OCI-LY7 (cell line): ENCODE measurements around the gene SMCO1. TPM values are rescaled to one million over a fixed set of nuclear protein-coding genes. Genes with fewer than 3 reads are reported as not detected.
A peak's percentile ranks its signal among the peaks of the same experiment; 100 is the strongest.

ENCODE experiments used
- BruUV-seq: library from RNA; stranded (reverse); fragments of 400-500 nt; replicated peaks from 2 replicates; lab custom pipeline; 2021; lab: Mats Ljungman, UMichigan
- CTCF ChIA-PET: fragments of 300-600 bp; sonication (Branson Sonifier 250); formaldehyde crosslinking; loops from one replicate; lab custom pipeline; 2022; ENCODE audit warnings: antibody characterized with exemption; ENCODE audit not compliant: unreplicated experiment; lab: Charles Lee
- POLR2A ChIA-PET: fragments of 300-600 bp; sonication (Branson Sonifier 250); formaldehyde crosslinking; loops from one replicate; lab custom pipeline; 2022; ENCODE audit warnings: antibody characterized with exemption; lab: Charles Lee
- DNase-seq: peaks from one replicate; pipeline ENCODE4 v3.0.0-alpha.2; 2015; ENCODE audit warnings: low spot score
- H2AFZ ChIP-seq: fragments of 200-600 bp; sonication (generic), shearing (Covaris generic); 2 replicates; pipeline ENCODE4 v1.6.1; 2014; ENCODE audit warnings: mild to moderate bottlenecking, antibody characterized with exemption, low read length, moderate library complexity
- H3K27ac ChIP-seq: fragments of 200-600 bp; sonication (generic); 2 replicates; pipeline ENCODE4 v1.5.1; 2014; ENCODE audit warnings: mixed run types, low read depth, mild to moderate bottlenecking, moderate library complexity, low read length, inconsistent platforms; ENCODE audit not compliant: poor library complexity, severe bottlenecking
- H3K36me3 ChIP-seq: fragments of 200-600 bp; sonication (generic); 2 replicates; pipeline ENCODE4 v1.6.1; 2014; ENCODE audit warnings: mild to moderate bottlenecking, antibody characterized with exemption, low read length, moderate library complexity, mixed read lengths; ENCODE audit not compliant: insufficient read depth
- H3K4me1 ChIP-seq: fragments of 200-600 bp; sonication (generic); 2 replicates; pipeline ENCODE4 v1.5.1; 2014; ENCODE audit warnings: mild to moderate bottlenecking, low read length; ENCODE audit not compliant: insufficient read depth, poor library complexity, severe bottlenecking
- H3K4me2 ChIP-seq: fragments of 200-600 bp; sonication (generic); 2 replicates; pipeline ENCODE4 v1.6.1; 2014; ENCODE audit warnings: mild to moderate bottlenecking, low read length
- H3K4me3 ChIP-seq: fragments of 200-600 bp; sonication (generic); 2 replicates; pipeline ENCODE4 v1.5.1; 2014; ENCODE audit warnings: mild to moderate bottlenecking, low read depth, low read length; ENCODE audit not compliant: poor library complexity, severe bottlenecking
- H3K79me2 ChIP-seq: fragments of 200-600 bp; sonication (generic); 2 replicates; pipeline ENCODE4 v1.6.1; 2016; ENCODE audit warnings: low read depth, mild to moderate bottlenecking, low read length, moderate library complexity, mixed read lengths; ENCODE audit not compliant: insufficient read depth
- H3K9me2 ChIP-seq: fragments of 200-600 bp; sonication (generic); 2 replicates; pipeline ENCODE4 v1.6.1; 2016; ENCODE audit warnings: mild to moderate bottlenecking, low read length, mixed read lengths; ENCODE audit not compliant: insufficient read depth
- H3K9me3 ChIP-seq: fragments of 200-600 bp; sonication (generic); 2 replicates; pipeline ENCODE4 v1.6.1; 2014; ENCODE audit warnings: mild to moderate bottlenecking, mixed run types, low read length, mixed read lengths
- H4K20me1 ChIP-seq: fragments of 200-600 bp; sonication (generic); 2 replicates; pipeline ENCODE4 v1.6.1; 2014; ENCODE audit warnings: mild to moderate bottlenecking, antibody characterized with exemption, low read length, moderate library complexity, mixed read lengths; ENCODE audit not compliant: insufficient read depth
- CTCF ChIP-seq: fragments of 200-600 bp; sonication (generic); conservative IDR thresholded peaks from 2 replicates; pipeline ENCODE4 v1.5.1; 2014; ENCODE audit warnings: mild to moderate bottlenecking, antibody characterized with exemption, low read length, moderate library complexity, mixed read lengths
- EZH2phosphoT487 ChIP-seq: fragments of 200-600 bp; sonication (generic); IDR thresholded peaks from 2 replicates; pipeline ENCODE4 v1.6.1; 2018; ENCODE audit warnings: low read depth, borderline replicate concordance, mild to moderate bottlenecking, mixed run types, antibody characterized with exemption, low read length, moderate library complexity, mixed read lengths
- intact Hi-C: fragments of 100-400 bp; cut with micrococcal nuclease; formaldehyde crosslinking; loops from one replicate; pipeline ENCODE4 v1.10.0; 2022; ENCODE audit not compliant: unreplicated experiment
- total RNA-seq, 2 experiments: library from RNA; depleted of rRNA in 1 of 2; stranded (reverse); fragments of >200 nt in 1 of 2; shearing (Covaris generic) in 1 of 2; gene quantifications; 2 replicates each; pipeline ENCODE4 v1.2.3, GENCODE V29; 2014 to 2022

Gene SMCO1
- total RNA-seq, 2 experiments from 2014 or later = not detected

GRCh38 chr3:196486263-196486662 lies 28.9 kb downstream of the SMCO1 start:
- POLR2A ChIA-PET = interaction anchor here (0.7 to 2.4 kb wide), 2 partner anchors 11 to 296 kb away, joined by 3 to 7 read pairs; no protein-coding TSS in a partner anchor
- H3K36me3 ChIP-seq = peaks cover 91% of the 10 kb centered on the region
- no peaks in the 10 kb centered on the region for H4K20me1 ChIP-seq

GRCh38 chr3:196477678-196478077 lies 37.5 kb downstream of the SMCO1 start:
- H3K36me3 ChIP-seq = peaks cover 89% of the 10 kb centered on the region
- no peak for TF ChIP-seq CTCF
- TF ChIP-seq EZH2phosphoT487 = no peak
- H3K9me2 ChIP-seq = no peaks in the 10 kb centered on the region
- no peak overlapping the region for H3K4me2 ChIP-seq
- no peaks in the 10 kb centered on the region for H3K4me1 ChIP-seq
- BruUV-seq = no TSS peak
- no peak overlapping the region for H3K27ac ChIP-seq
- POLR2A ChIA-PET = interaction anchor here (0.7 to 1.2 kb wide), 3 partner anchors 8 to 430 kb away, joined by 3 to 4 read pairs (median 4); no protein-coding TSS in a partner anchor
- H2AFZ ChIP-seq = no peak overlapping the region
- no peak overlapping the region for H3K4me3 ChIP-seq
- H3K9me3 ChIP-seq = no peaks in the 10 kb centered on the region
- CTCF ChIA-PET = no interaction called here
- H4K20me1 ChIP-seq = no peaks in the 10 kb centered on the region
- no peaks in the 10 kb centered on the region for H3K79me2 ChIP-seq
- intact Hi-C loops = no loop called here
- DNase-seq = no peak

More at GRCh38 chr3:196486263-196486662, 28.9 kb downstream of the SMCO1 start:
- no peak for DNase-seq
- no peak overlapping the region for H3K4me3 ChIP-seq
- CTCF ChIA-PET = interaction anchor here (0.6 kb wide), 2 partner anchors 97 to 234 kb away, joined by 3 to 4 read pairs; no protein-coding TSS in a partner anchor
- BruUV-seq = no TSS peak
- TF ChIP-seq CTCF (peak; percentile 67), EZH2phosphoT487 (no peak)
- H3K9me3 ChIP-seq = peaks cover 5% of the 10 kb centered on the region; the same call in 1 of the 2 replicates
- H3K4me2 ChIP-seq = no peak overlapping the region
- H3K79me2 ChIP-seq = peaks cover 30% of the 10 kb centered on the region
- no peak overlapping the region for H2AFZ ChIP-seq
- no peak overlapping the region for H3K27ac ChIP-seq
- H3K9me2 ChIP-seq = no peaks in the 10 kb centered on the region
- intact Hi-C loops = no loop called here
- no peaks in the 10 kb centered on the region for H3K4me1 ChIP-seq

GRCh38 chr3:196472286-196472685 lies 42.9 kb downstream of the SMCO1 start:
- no peaks in the 10 kb centered on the region for H3K4me1 ChIP-seq
- H2AFZ ChIP-seq = no peak overlapping the region
- ChIA-PET CTCF (no interaction called here), POLR2A (no interaction called here)
- no peaks in the 10 kb centered on the region for H4K20me1 ChIP-seq
- no peaks in the 10 kb centered on the region for H3K79me2 ChIP-seq
- intact Hi-C loops = no loop called here
- no peak overlapping the region for H3K4me3 ChIP-seq
- BruUV-seq = no TSS peak
- DNase-seq = no peak
- H3K9me2 ChIP-seq = no peaks in the 10 kb centered on the region
- no peak overlapping the region for H3K27ac ChIP-seq
- TF ChIP-seq EZH2phosphoT487 (no peak), CTCF (no peak)
- H3K9me3 ChIP-seq = no peaks in the 10 kb centered on the region
- H3K4me2 ChIP-seq = no peak overlapping the region
- H3K36me3 ChIP-seq = peaks cover 81% of the 10 kb centered on the region
